NCI-H1417 (cell line): ENCODE data around the gene CASP7.

Source experiments
- DNase-seq, 3 experiments: peaks; one replicate each; lab custom pipeline; 2025; lab: John Stamatoyannopoulos, UW

CASP7 gene

DNA sequence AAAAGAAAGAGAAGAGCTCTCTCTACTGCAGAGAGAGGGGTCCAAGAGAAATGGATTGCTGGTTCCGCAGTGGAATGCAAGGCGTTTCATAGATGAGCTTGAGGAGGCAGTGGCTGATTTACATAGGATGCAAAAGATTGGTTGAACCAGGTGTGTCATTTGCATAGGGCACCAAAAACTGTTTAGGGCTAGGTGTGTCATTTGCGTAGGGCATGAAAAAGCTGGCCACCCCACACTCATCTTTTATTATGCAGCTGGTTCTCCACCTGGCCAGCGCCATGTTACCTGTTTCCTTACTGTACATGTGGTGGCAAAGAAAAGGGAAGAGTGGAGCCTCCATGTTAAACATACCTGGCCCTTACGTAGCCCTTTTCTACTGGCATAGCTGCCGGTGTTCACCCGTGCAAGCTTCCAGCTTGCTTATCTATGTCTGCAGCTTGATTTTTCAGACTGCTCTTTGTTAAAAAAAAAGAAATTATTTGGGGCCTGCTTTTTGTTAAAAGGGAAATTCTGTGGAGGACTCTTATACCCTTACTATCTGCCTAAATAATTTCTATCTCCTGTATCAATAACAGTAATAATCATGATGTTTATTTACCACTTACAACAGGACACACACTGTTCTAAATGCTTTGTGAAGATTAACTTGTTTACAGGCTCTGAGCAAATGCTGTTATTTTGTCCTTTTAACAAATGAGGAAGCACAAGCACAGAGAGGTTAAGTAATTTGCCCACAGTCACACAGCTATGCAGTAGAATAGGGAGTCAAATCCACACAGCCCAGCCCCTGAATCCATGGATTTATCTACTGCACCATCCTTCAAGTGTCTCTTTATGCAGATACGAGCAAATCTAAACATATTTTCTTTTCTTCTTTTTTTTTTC, 33.3 kb downstream of the CASP7 start:
- DNase-seq = no peak

DNA sequence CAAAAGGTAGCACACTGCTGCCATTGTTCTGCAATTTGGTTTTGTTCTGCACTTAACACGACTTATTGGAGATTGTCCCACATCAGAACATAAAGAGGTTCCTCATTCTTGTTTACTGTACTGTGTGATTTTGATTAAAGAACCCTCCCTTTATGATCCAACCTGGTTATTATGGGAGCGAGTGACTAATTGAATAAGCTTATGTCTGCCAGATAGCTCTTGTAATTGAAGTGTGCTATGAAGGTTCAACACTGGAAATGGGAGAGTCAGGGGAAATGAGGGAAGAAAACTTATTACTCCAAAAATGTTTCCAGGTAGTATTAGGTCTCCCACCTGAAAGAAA, 33.9 kb downstream of the CASP7 start:
- DNase-seq = no peak

DNA sequence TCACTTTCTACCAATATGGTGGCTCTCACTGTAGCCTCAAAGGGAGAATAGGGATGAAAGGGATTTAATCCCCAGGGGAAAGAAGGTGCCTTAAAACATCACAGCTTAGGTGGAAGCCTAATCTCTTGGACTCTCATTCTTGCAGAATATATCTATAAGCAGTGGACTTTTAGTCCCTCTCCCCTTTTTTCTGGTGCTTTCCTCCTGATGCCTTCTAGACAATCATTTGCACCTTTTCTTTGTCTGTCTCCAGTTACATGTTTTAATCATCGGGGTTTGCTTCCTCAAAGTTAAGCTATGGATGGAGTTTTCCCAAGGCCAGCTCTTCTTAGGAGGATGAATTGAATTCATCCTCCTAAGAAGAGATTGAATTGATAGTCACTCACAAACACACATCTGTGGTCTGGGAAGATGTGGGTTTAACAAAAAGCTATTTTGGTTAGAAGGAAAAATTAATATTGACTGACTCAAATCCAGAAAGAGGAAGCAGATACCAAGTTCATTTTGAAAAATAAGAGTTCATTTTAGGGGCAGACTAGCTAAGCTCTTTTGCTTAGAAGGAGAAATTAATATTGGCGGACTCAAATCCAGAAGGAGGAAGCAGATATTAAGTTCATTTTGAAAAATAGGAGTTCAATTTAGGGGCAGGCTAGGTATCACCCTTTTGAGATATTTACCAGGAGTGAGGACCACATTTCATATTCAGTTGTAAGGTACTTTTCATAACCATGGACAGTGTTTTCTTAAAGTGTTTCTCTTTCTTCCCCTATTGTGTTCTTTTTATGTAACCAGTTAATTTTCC, 36.6 kb downstream of the CASP7 start:
- no peak for DNase-seq

DNA sequence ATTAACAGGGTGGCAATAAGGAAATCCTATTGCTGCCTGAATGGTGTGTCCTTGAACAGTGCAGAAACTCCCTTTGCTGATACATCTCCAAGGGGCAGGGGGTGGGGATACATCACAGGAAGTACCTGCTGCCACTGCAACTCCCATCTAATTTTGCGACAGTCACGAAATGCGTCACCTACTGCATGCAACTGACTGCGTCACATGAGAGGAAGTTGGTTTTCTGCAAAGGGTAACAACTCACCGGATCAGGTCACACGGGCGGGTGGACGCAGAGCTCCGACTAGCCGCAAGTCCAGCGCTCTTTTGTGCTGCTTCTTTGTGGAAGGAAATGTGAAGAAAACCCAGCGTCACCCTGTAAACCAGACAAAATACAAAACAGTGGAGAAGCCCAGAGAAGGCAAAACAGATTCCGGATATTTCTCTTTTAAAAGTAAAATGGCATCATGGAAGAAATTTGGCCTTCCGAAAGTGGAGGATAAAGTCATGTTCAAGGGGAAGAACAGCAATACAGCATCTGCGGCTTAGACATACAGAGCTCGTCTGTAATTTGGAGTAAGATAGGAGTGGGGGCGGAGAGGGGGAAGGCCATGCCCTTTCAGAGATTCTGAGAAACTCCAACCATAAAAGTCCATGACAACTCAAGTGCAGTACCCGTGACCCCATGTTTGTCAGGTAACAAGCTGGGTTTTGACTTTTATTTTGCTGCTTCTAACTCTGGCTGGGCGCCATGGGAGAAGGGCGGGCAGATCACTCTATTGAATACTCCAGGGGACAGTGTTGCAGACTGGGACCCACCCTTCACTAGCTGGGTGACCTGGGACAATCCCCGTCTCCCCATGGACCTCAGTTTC, 39.5 kb downstream of the CASP7 start:
- no peak for DNase-seq

DNA sequence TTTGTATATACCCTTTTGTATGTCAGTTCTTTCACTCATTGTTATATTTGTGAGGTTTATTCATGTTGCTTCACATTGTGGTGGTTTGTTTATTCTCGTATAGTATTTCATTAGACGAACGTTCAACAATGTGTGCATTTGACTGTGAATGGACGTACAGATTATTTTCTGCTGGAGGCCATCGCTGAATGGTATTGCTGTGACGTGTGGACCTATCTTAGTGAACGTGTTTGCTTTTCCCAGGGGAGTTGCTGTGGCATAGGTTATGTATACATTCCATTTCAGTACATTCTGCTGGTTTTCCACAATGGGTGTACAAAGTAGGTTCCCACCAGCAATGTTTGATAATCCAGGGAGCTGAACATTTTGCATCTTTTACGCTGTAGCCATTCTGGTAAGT, 40.7 kb downstream of the CASP7 start:
- DNase-seq = no peak

DNA sequence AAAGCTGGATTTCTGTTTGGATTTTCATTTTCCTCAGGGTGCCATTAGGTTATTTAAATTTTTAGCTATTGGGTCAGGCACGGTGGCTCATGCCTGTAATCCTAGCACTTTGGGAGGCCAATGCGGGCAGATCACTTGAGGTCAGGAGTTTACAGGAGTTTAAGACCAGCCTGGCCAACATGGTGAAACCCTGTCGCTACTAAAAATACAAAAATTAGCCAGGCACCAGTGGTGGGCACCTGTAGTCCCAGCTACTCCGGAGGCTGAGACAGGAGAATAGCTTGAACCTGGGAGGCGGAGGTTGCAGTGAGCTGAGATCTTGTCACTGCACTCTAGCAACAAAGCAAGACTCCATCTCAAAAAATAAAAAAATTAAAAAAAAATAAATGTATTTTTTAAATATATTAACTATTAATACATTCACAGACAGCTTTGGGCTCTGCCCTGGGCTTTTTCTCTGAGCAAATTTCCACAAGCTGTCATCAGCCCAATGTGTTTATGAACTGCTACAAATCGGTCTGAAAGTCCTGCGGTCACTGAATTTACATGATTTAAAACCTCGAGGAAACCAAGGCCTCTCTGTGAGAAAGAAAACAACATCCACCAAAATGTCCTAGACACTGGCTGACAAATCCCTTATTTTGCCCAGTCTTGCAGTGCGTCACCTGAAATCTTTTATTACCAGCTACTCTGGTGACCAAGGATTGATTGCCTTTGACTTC, 52.6 kb downstream of the CASP7 start:
- DNase-seq = no peak

DNA sequence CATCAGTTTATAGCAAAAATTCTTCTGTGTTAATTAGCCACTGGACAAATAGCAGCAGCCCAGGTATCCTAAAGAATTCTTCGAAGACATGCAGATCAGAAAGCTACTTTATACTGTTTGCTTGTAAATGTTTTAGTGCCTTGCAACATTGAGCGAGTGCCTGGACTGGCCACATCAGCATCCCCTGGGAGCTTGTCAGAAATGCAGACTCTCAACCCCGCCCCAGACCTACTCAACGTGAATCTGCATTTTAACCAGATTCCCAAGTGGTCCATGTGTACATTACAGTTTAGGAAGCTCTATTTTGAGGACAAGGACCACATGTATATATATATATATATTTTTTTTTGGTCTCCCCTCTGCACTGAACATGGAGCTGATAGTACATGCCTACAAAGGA, 53.3 kb downstream of the CASP7 start:
- no peak for DNase-seq

DNA sequence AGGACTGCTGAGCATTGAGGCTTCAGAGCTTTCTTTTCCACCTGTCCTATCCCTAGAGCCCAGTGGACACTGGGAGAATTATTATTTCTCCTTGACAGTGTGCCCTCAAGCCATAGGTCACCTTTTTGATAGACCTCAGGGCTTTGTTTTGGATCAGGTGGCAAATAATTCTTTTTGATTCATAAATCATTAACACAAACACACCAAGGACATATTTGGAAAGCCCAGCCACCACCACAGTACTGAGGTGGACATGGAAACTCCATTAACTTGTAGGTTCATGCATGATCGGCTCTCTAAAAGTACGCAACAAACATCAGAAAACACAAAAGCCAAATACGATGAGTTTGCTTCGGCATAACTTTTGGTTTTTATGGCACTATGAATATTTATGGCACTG, 53.9 kb downstream of the CASP7 start:
- DNase-seq = peak in 1 of 3 experiments; percentile 1

DNA sequence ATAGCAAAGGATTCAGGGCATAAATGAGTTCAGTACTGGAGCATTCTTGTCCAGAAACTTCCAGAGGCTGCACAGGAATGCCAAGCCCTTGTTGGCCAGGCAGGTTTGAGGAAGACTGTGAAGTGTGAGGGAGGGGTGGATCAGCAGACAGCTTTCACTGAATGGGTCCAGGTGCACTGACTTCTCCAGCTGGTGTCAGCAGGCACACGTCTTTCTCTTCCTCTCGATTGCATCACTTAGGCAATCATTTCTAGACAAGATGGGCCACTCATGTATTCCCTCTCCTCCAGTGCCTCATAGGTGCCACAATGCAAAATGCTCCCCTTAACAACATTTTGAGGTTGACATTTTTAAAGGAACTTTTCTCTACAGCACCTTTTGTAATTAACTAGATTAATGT, 56.2 kb downstream of the CASP7 start:
- DNase-seq = peak; percentile 25 to 71 (median 32)

DNA sequence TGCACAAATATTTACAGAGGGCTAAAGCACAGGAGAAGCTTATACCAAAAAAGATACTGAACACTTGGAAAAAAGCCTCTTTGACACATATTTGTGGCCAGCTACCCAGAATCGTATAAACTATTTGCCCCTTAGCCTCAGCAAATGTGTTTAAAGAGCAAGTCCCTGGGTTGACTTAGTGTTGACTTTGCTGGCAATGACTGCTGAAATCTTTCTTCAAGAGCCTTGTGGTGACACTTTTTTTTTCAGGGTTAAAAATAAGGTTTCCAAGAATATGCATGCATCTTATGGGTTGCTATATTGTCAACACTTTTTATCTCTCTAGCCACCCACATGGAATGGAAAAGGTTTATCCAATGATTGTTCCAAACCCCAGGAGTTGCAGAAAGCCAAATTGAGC, 56.9 kb downstream of the CASP7 start:
- DNase-seq = no peak

DNA sequence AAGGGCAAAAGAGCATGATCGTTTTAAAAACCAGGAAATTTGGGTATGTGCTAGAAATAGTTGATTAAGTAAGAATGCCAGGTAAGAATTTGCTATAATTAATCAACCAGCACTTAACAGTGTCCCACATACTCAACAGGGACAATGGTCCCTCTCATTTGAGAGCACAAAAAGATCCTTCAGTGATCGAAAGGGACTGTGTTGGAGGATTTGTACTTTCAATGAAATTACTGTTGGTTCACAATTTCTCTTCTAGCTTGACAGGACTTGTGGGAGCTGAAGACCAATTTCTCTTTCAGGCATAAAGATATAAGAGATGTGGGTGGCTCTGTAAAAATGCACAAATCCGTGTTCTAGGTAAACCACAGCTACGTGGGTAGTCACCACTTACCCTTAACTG, 59.3 kb downstream of the CASP7 start:
- no peak for DNase-seq

DNA sequence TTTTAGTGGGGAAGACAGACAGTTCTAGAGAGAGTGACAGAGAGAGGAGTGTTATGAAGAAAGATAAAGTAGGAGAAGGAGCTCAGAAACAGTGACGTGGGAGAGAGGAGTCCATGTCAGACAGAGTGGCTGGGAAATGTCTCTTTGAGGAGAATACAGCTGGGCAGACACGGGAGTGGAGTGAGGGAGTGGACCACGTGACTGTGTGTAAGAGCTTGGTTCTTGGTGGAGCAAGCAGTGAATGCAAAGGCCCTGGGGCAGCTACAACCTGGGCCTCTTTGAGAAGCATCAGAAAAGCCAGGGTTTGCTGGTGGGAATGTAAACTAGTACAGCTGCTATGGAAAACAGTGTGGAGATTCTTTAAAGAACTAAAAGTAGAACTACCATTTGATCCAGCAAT, 59.9 kb downstream of the CASP7 start:
- no peak for DNase-seq

DNA sequence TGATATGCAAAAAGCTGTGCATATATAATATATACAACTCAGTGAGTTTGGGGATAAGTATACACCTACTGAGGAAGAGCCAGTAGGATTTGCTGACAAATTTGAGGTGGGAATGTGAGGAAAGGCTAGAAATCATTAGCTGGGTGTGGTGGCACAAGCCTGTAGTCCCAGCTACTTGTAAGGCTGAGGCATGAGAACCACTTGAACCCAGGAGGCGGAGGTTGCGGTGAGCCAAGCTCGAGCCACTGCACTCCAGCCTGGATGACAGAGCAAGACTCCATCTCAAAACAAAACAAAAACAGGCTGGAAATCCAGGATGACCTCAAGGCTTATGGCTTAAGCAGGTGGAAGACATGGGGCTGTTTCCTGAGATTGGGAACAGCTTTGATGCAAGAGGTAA, 61.1 kb downstream of the CASP7 start:
- DNase-seq = no peak

DNA sequence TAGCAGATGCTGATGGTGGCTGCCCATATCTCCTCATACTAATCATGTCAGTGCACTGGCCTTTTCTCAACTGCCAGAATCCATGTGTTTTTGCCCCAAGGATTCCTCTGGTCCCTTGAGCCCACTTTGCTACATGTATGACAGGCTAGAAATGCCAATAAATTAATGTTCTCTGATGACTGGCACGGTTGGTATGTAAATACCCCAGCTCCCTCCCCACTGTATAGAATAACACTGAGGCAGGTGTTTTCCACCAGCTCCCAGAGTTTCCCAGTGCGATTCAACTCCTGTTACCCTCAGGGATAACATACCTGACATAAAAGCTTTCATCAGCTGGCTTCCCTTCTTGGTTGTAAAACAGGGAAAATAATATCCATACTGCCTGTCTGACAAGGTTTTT, 62.8 kb downstream of the CASP7 start:
- DNase-seq = no peak

DNA sequence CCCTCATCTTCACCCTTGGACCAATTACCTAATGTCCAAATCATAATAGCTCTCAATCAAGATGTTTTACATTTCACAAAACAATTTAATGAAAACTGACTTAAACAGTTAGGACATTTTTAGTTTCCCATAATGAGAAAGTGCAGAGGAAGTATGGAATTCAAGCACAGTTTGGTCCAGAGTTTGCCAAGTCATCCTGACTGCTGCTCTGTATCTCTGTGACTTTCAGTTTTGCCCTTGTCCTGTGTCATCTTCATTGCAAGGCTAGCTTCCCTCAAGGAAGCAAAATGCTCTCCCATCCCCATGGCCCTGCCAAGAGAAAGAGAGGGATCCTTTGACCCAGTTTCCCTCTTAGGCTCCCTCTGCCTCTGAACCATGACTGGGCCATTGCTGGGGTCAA, 63.9 kb downstream of the CASP7 start:
- no peak for DNase-seq

DNA sequence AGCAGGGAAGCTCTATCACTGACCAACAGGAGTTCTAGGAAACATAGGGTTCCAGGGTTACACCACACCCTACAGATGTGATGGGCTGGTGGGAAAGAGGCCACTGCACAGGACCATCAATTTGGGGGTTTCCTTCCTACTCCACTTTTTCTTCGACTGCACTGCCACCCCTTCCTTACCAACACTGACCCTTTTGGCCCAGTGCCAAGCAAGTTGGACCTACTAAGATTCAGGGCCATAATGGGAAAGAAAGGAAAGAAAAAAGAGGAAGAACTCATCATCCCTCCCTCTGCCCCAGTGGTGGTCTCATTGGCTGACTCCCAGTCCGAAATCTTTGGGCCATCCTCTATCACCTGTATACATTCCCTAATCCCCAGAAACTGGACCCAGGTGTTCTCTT, 65.7 kb downstream of the CASP7 start:
- DNase-seq = no peak

DNA sequence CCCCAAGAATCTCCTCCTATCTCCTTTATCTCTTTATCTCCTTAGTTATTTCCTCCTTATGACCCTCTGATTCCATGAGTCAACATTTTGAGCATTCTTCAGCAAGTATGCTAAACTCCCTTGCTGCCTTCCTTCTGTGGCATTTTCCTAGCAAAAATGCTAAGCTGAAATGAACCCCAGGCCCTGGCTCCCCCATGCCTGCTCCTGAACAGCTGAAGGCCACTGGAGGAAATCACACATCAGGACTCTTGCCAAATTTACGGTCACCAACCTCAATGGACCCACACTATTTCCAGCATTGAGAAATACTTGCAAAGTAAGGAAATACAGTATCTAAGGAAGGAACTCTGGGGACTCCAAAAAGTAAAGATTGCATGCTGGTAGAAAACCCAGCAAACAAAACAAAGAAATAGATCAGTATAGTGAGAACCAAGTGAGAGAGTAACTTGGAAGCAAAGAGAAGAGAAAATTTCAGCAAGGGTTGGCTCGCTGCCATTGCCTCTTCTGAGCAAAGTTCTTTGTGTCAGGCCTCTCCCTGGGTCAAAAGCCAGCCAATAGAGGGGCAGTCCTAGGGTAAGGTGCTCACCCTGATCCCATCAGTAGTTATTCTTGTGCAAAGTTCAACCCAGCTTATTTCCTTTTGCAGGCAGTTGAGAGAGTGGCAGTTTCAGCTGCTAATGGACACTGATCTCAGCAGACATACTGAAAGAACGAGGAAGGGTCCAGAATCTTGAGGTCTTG, 66.7 kb downstream of the CASP7 start:
- DNase-seq = no peak

DNA sequence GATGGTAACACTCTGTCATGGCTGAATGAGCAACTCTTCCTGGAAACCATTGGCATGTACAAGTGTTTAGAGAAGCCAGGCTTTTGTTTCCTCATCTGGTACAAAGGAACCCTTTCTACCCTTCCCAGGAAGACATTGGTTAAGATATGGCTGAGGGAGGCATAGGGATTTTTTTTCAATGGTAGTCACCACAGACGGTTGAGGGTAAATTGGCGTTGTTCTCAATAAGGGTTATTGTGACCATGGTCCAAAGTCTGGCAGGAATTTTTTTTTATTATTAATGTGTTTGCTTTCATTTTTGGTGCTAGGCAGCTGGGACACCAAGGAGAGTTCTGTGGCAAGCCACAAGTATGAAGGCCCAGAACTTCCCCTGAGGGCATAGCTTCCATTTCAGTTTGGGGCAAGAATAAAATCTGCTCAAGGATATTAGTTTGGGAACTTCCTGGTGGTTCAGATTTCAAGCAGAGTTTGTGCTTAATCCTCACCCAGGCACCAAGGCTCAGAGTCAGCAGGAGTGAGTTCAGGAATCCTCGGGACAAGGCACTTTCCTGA, 71.5 kb downstream of the CASP7 start, which contains the start of gene PLEKHS1:
Gene PLEKHS1 (plus strand): TSS at position 502 of the 552 bp plus-strand sequence. CDS start 3,596 bp downstream, outside the sequence.
- no peak for DNase-seq

DNA sequence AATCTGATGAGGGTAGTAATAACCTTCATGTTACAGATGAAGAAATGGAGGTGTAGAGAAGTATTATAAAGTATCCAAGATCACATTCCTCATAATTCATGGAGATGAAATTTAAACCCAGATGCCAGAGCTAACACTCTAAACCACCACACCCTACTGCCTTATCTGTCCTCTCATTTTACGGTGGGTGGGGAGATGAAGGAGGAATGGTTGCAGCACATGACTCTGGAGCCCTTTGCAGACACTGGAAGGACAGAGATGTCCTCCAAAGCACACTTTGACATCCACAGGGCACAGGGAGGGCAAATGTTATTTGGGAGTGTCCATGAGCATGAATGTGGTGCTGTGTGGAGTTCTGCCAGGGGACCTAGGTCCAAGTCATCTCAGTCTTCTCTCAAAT, 72.8 kb downstream of the CASP7 start:
- DNase-seq = no peak

DNA sequence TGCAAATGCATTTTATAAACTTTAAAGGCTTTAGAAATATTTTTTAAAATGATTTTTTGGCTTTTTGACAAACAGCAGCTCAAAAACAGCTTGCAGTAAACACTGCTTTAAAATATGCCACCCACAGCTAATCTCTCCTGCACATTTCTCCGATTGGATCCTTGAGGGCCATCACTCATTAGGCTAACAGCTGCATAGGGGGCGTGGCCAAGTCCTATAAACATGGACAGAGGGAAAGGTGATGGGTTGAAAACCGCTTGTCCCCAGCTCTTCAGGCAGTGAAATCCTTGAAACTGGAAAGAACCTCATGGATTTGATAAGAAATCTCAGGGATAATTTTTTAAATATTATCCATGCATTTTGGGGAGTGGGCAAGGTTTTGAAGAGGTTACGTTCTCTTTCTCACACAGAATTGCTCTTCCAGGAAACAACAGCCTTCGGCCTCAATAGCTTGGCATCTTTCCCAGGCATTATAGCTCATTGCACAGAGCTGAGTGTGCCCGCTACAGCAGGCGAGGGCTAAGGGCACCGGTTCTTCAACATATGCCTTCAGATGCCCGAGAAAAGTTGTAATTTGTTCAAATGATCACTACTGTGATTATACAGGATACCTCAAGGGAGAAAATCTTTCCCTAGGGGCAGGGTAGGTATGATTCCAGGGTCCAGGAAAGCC, 73.4 kb downstream of the CASP7 start:
- DNase-seq = peak; percentile 21 to 81 (median 55)
